ENCODE data around the gene ADAMTS12.

- TF ChIP-seq, protein P1, sequence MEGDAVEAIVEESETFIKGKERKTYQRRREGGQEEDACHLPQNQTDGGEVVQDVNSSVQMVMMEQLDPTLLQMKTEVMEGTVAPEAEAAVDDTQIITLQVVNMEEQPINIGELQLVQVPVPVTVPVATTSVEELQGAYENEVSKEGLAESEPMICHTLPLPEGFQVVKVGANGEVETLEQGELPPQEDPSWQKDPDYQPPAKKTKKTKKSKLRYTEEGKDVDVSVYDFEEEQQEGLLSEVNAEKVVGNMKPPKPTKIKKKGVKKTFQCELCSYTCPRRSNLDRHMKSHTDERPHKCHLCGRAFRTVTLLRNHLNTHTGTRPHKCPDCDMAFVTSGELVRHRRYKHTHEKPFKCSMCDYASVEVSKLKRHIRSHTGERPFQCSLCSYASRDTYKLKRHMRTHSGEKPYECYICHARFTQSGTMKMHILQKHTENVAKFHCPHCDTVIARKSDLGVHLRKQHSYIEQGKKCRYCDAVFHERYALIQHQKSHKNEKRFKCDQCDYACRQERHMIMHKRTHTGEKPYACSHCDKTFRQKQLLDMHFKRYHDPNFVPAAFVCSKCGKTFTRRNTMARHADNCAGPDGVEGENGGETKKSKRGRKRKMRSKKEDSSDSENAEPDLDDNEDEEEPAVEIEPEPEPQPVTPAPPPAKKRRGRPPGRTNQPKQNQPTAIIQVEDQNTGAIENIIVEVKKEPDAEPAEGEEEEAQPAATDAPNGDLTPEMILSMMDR (IDR thresholded peaks at IDR 0.05): no peak
- no peak for TF ChIP-seq ZFX (IDR thresholded peaks at IDR 0.05; ENCODE audit: borderline replicate concordance)
These were observed 889 bp upstream of the ADAMTS12 start for GRCh38 chr5:33892620-33893137.
